HG03135 (cell line): ENCODE data around the gene PRR15L.
"Not testable (repeated sequence)": the region's sequence is repeated elsewhere in the genome, so short reads cannot be mapped to it uniquely, and the experiment has no call there.

Experiments used
- ATAC-seq: cut with Tn5 transposase; IDR thresholded peaks from one replicate; pipeline ENCODE4 v1.9.1; 2021; ENCODE audit warnings: mild to moderate bottlenecking, moderate library complexity; ENCODE audit not compliant: unreplicated experiment

Gene PRR15L

GRCh38 chr17:47941246-47942095, 16.2 kb downstream of the PRR15L start, which contains the start of gene PNPO:
TSS of gene PNPO (plus strand) at chr17:47941571. CDS start at chr17:47941676, 105 bp downstream.
- ATAC-seq: peak; percentile 93

GRCh38 chr17:47937941-47938340, 19.7 kb downstream of the PRR15L start:
- no peak for ATAC-seq

DNA sequence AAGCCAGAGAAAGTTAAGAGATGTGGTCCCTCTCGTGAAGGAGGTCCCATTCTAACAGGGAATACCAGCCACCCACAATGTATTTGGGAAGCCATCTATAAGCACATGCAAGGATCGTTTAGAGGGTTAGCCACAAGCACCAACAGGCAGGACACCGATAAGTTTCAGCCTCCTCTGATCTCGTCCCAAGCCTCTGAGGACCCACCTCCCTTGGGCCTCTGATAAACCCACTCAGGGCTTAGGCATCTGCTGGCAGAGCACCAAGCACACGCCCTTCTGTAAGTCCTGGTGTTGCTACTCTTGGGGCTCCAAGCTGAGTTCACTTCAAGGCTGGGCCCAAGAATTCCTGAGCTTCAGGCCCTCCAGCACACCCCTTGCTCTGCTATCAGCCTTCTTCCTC, 21.7 kb downstream of the PRR15L start:
- no peak for ATAC-seq

DNA sequence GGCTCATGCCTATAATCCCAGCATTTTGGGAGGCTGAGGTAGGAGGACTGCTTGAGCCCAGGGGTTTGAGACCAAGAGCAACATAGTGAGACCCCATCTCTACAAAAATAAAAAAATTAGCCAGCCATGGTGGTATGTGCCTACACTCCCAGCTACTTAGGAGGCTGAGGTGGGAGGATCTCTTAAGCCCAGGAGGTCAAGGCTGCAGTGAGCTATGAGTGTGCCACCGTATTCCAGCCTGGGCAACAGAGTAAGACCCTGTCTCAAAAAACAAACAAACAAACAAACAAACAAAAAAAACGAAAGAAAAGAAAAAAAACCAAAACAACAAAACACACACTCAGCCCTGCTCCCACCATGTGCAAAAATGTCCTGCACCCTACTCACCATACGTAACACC, 22.2 kb downstream of the PRR15L start:
- ATAC-seq: not testable (repeated sequence)

DNA sequence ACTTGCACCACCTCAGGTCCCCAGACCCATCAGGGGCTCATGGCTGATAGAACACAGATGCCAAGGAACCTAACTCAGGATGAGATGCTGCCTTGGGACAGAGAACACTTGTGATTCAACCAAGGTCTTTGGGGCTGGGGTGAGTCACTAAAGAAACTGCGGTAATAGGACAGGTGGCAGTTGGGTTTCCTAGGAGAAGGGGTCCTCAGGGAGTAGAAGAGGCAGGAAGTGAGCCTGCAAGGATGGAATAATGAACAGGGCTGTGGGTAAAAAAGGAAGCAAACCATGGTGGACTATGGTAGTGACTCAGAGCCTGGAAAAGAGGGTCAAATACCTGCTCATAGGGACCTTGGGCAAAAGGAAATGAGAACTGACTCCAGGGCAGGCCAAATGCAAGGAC, 22.8 kb downstream of the PRR15L start:
- ATAC-seq: no peak

DNA sequence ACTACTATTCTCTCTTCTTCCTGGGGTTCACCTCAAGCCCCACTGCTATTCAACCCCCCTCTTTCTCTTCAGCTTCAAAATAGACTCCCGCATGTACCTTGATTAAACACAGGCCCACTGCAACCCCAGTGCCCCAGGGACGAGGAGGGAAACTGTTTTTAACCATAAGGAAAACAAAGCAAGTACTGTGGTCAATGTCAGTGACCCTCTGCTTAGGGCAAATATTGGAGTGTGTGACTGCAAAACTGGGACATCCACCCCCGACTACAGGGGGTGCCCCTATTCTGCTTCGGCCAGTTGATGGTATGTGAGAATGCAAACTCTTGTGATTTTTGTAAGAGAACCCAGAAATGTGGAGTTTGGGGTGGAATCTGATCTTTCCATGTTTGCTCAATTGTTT, 25.8 kb downstream of the PRR15L start:
- no peak for ATAC-seq

- ATAC-seq: no peak
These were observed 28.3 kb downstream of the PRR15L start for GRCh38 chr17:47929218-47930000.

DNA sequence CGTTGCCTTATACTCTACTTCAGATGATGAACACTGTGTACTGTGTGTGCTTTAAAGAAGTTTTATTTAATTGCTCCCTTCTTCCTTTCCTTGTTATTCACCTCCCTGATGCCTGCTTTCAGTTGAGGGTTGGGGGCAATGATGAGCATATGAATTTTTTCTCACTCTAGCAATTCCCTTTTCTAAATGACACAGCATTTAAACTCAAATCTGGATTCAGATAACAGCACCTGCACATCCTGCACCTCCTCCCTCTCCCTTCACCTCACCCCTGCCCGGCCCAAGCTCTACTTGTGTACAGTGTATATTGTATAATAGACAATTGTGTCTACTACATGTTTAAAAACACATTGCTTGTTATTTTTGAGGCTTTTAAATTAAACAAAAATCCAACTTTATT, 29.3 kb downstream of the PRR15L start:
- ATAC-seq: no peak

GRCh38 chr17:47927821-47928400, 29.8 kb downstream of the PRR15L start:
- no peak for ATAC-seq

- ATAC-seq: no peak
These were observed 32.0 kb downstream of the PRR15L start for GRCh38 chr17:47925678-47925988.

DNA sequence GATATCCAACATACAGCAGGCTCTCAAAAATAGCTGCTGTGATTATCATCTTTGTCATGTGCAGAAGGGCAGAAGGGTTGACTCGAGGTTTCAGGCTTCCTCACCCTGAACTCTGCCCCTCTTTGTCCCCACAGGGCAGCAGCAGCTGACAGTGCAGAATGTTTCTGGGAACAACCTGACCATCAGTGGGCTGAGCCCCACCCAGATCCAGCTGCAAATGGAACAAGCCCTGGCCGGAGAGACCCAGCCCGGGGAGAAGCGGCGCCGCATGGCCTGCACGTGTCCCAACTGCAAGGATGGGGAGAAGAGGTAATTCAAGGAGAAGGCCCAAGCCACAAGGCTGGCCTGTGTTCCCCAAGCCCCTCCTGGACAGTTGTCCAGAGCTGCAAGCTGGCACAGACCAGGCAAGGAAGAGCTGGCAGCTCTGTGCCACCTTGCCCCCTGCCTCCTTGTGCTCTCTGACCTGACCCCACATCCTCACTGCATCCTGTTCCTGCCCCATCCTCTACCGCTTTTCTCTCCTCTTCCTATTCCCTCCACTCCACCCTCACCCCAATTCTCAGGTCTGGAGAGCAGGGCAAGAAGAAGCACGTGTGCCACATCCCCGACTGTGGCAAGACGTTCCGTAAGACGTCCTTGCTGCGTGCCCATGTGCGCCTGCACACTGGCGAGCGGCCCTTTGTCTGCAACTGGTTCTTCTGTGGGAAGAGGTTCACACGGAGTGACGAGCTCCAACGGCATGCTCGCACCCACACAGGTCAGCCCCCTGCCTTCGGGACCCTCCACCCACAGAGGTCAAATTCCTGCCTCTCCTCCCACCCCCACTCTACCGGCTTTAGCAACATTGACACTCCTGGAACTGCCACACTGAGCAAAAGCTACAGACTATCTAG, 32.7 kb downstream of the PRR15L start:
- no peak for ATAC-seq

DNA sequence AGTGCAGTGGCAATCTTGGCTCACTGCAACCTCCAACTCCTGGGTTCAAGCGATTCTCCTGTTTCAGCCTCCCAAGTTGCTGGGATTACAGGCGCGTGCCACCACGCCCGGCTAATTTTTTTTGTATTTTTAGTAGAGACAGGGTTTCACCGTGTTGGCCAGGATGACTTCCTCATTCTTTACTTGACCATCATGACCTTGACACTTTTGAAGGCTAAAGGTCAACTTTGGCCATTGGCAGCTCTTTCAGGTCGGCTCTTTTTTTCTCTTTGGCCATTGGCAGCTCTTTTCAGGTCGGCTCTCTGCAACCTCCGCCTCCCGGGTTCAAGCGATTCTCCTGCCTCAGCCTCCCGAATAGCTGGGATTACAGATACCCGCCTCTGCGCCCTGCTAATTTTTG, 37.8 kb downstream of the PRR15L start:
- not testable (repeated sequence) for ATAC-seq

DNA sequence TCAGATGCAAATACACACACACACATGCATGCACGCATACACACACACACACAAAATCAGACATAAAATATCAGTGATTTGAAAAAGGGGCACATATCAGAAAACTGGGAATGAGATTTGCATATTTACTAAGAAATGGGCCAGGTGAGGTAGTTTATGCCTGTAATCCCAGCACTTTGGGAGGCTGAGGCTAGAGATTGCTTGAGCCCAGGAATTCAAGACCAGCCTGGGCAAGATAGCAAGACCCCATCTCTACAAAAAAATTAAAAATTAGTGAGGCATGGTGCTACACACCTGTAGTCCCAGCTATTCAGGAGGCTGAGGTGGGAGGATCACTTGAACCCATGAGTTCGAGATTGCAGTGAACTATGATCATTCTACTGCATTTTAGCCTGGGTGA, 38.7 kb downstream of the PRR15L start:
- no peak for ATAC-seq

DNA sequence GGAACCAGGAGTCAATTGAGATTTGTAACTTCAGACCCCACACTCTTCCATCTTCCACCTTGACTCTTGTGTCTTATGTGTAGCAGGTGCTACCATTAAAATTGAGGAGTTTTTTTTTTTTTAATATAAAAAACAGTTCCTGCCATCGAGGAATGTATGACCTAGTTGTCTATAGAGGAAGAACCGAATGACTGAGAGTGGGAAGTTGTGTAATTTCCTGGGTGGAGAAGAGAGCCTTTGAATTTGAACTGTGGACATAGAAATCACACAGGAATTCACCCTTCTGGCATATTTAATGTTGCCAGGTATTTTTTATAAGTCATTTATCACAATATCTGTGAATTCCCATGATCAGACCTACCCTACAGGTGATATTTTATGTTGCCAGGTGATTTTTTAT, 39.7 kb downstream of the PRR15L start:
- ATAC-seq: no peak

DNA sequence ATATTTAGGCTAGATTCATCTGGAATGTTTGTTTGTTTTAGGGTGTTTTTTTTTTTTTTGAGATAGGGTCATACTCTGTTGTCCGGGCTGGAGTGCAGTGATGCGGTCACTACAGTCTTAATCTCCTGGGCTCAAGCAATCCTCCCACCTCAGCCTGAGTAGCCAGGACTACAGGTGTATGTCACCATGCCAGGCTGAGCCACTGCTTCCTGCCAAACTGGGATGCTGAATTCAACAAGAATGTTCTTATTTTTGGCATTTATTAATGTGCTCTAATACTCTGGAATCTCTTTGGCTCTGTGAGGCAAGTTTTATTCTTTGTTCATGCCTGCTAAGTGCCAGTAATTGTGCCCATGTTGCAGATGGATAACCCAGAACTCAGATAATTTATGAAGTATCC, 40.1 kb downstream of the PRR15L start:
- no peak for ATAC-seq

DNA sequence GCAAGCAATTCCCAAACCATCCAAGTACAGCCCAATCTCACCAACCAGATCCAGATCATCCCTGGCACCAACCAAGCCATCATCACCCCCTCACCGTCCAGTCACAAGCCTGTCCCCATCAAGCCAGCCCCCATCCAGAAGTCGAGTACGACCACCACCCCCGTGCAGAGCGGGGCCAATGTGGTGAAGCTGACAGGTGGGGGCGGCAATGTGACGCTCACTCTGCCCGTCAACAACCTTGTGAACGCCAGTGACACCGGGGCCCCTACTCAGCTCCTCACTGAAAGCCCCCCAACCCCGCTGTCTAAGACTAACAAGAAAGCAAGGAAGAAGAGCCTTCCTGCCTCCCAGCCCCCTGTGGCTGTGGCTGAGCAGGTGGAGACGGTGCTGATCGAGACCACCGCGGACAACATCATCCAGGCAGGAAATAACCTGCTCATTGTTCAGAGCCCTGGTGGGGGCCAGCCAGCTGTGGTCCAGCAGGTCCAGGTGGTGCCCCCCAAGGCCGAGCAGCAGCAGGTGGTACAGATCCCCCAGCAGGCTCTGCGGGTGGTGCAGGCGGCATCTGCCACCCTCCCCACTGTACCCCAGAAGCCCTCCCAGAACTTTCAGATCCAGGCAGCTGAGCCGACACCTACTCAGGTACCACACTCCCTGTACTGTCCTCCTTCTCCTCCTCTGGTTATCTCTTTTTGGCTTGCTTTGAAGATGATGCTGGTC, 41.0 kb downstream of the PRR15L start:
- ATAC-seq: no peak

DNA sequence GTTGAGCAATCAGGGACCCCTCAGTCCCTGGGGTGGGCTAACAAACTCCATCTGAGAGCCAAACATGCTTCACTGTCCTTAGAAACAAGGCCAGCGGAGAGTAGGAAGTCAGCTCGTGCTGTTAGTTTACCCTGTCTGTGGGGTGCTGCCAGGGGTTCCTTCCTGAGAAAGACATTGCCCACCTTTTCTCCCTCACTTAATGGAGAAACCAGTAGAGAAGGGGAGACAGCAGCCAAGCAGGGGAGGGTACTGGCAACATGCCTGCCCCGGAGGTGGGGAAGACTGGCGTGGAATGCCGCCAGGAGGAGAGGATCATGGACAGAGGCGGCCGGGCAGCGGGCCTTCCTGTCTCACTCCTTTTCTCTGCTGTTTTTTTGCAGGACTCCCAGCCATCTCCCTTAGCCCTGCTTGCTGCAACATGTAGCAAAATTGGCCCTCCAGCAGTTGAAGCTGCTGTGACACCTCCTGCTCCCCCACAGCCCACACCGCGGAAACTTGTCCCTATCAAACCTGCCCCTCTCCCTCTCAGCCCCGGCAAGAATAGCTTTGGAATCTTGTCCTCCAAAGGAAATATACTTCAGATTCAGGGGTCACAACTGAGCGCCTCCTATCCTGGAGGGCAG, 41.8 kb downstream of the PRR15L start:
- no peak for ATAC-seq

DNA sequence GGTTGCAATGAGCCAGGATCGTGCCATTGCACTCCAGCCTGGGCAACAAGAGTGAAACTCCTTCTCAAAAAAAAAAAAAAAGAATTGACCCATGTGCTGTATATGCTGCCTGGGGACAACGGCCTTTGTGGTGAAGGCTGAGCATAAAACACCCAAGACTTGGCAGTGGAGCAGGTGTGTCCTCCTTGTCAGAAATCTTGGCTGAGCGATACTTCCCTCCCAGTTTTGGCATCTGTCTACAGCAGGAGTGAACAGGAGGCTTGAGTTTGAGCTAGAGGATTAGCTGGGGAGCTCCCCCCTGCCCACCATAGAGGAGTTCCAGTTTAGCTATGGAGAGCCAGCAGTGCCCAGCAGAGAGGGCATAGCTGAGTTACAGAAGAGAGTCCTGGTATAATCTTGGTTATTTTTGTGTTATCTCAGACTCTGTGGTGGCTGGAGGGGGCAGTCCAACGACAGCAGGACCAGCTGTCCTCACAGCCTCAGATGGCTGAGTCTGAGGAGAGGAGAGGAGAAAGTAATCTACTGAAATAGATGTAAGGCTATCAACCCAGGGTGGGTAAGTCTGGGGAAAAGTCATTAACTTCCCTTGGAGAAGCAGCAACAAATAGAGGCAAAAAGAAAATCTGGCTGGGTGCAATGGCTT, 43.3 kb downstream of the PRR15L start:
- ATAC-seq: no peak

DNA sequence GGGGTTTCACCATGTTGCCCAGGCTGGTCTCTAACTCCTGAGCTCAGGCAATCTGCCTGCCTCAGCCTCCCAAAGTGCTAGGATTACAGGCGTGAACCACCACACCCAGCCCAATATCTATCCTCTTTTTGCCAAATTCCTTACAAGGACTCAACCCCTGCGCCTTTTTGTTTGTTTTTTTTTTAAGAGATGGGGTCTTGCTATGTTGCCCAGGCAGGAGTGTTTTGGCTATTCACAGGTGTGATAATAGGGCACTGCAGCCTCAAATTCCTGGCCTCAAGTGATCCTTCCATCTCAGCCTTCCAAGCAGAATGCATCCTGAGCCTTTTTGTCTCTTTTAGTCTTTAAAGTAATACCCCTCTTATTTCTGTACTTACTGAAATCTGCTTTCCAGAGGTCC, 44.6 kb downstream of the PRR15L start:
- ATAC-seq: no peak
